GM12801 (cell line): Measurements from ENCODE around the gene PLEKHB1.

Experiments
- CTCF ChIP-seq: IDR thresholded peaks from one replicate; pipeline ENCODE4 v1.5.1; 2011; ENCODE audit warnings: control low read depth; ENCODE audit not compliant: insufficient read length; ENCODE audit errors: extremely low read depth

PLEKHB1 gene

GRCh38 chr11:73622926-73623593, 23.3 kb upstream of the PLEKHB1 start:
- no peak for TF ChIP-seq CTCF

GRCh38 chr11:73623686-73624085, 22.7 kb upstream of the PLEKHB1 start:
- TF ChIP-seq CTCF = no peak

GRCh38 chr11:73625696-73626318, 20.6 kb upstream of the PLEKHB1 start:
- no peak for TF ChIP-seq CTCF

- no peak for TF ChIP-seq CTCF
These were observed 16.5 kb upstream of the PLEKHB1 start for GRCh38 chr11:73629907-73630306.

- no peak for TF ChIP-seq CTCF
These were observed 13.4 kb upstream of the PLEKHB1 start for GRCh38 chr11:73632996-73633395.

- TF ChIP-seq CTCF = no peak
These were observed 12.4 kb upstream of the PLEKHB1 start for GRCh38 chr11:73633999-73634398.

- TF ChIP-seq CTCF = no peak
These were observed 10.7 kb upstream of the PLEKHB1 start for GRCh38 chr11:73635721-73636120.
